Muscle layer of duodenum (tissue), 2 donors: ENCODE results near the gene NFIA.

Experiments
- H3K27ac ChIP-seq: one replicate; pipeline ENCODE4 v1.7.0; 2013; ENCODE audit warnings: mild to moderate bottlenecking, low read length
- H3K27me3 ChIP-seq: one replicate; pipeline ENCODE4 v1.7.0; 2013; ENCODE audit warnings: low read depth, mild to moderate bottlenecking, control low read depth, low read length
- H3K36me3 ChIP-seq, 2 donors: one replicate each; pipeline ENCODE4 v1.7.0; 2013; ENCODE audit warnings: low read length in 2 of 2, control low read depth in 1 of 2, mild to moderate bottlenecking in 1 of 2; ENCODE audit not compliant: insufficient read depth in 2 of 2, control insufficient read depth in 1 of 2
- H3K4me1 ChIP-seq, 2 donors: one replicate each; pipeline ENCODE4 v1.7.0; 2013; ENCODE audit warnings: low read length in 2 of 2, mild to moderate bottlenecking in 2 of 2, control low read depth in 1 of 2, moderate library complexity in 1 of 2; ENCODE audit not compliant: insufficient read depth in 2 of 2, control insufficient read depth in 1 of 2
- H3K4me3 ChIP-seq, 2 donors: one replicate each; pipeline ENCODE4 v1.7.0; 2013; ENCODE audit warnings: low read length in 2 of 2, low read depth in 1 of 2, mild to moderate bottlenecking in 1 of 2
- H3K9me3 ChIP-seq, 2 donors: one replicate each; pipeline ENCODE4 v1.7.0; 2013; ENCODE audit warnings: low read length in 2 of 2, control low read depth in 1 of 2, mild to moderate bottlenecking in 1 of 2; ENCODE audit not compliant: control insufficient read depth in 1 of 2
- donor health status: healthy.

Gene NFIA

DNA sequence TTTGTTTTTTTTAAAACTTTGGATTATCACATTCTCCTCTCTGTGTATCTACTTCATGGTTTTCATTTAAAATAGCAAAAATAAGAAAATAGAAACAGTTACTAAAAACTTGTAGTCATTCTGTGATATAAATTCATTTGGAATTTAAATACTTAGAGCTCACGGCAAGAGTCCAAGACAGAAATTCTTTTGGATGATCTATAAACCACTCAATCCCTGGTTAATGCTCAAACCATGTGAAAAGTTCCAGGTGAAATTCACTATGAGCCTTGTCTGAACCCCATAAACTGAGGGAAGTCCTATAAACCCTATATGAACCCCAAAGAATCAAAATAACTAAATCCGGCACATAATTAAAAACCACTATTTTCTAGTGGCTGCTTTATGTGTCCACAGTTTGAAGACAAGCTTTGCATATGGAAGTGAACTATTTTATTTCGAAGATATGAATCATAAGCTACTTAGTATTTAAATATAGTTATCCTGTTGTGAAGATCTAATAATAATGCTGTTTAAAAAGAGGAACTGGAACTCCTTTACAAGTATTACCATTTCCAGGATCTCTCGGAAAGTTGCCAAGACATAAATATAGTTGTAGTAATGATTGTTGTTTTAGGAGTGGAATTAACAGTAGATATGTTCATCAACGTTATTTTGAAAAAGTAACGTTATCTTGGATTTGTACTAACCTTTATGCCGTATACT lies 163.5 kb downstream of the NFIA start:
- no peak overlapping the region for H3K27ac ChIP-seq
- no peaks in the 10 kb centered on the region for H3K27me3 ChIP-seq
- H3K4me3 ChIP-seq: no peak overlapping the region
- H3K9me3 ChIP-seq: no peaks in the 10 kb centered on the region
- no peaks in the 10 kb centered on the region for H3K36me3 ChIP-seq
- peaks cover 0 to 15% of the 10 kb centered on the region in 2 donors for H3K4me1 ChIP-seq

GRCh38 chr1:61247051-61247825 lies 164.9 kb downstream of the NFIA start:
- H3K36me3 ChIP-seq: no peaks in the 10 kb centered on the region
- no peak overlapping the region for H3K4me3 ChIP-seq
- no peaks in the 10 kb centered on the region for H3K9me3 ChIP-seq
- H3K4me1 ChIP-seq: peaks cover 0 to 11% of the 10 kb centered on the region in 2 donors
- H3K27me3 ChIP-seq: no peaks in the 10 kb centered on the region
- no peak overlapping the region for H3K27ac ChIP-seq

DNA sequence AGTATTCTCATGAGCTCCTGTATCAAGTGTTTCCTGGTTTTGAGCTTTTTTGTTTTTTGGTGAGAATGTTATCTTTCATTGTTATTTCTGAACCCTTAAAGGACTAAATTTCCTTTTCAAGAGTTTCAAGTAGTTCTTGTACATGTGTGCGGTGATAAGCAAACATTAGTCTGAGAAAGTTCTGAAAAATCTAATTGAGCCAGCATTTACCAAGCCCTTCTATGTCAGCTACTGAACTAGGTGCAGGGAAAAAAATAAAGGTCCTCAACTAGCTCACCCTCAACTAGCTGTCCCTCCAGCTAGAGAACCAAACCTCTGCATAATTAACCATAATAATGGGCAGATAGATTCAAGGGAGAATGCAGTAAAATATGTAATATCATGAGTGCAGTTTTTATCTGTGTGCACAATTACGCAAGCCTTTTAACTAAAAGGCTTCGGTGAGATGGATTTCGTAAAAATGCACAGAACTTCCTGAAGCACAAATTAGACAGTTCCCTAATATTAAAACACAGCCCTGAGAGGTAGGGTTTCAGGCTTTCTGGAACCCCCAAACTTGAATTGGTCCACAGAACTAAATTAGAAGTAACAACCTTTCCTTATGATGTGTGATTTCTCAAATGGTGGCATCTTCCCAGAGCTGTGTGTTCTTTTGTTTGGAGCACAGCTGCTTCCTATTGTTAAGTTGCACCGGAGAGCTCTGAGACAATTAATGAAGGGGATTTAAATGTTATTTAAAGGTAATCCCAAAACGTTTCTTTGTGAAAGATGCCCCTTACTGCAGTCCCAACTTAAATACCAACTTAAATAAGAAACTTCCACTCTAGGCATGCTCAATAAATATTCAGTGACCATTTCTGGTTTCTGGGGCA lies 165.8 kb downstream of the NFIA start:
- no peak overlapping the region for H3K27ac ChIP-seq
- H3K9me3 ChIP-seq: no peaks in the 10 kb centered on the region
- H3K4me3 ChIP-seq: no peak overlapping the region
- H3K27me3 ChIP-seq: no peaks in the 10 kb centered on the region
- no peaks in the 10 kb centered on the region for H3K36me3 ChIP-seq
- peaks cover 2 to 14% of the 10 kb centered on the region in 2 donors for H3K4me1 ChIP-seq

DNA sequence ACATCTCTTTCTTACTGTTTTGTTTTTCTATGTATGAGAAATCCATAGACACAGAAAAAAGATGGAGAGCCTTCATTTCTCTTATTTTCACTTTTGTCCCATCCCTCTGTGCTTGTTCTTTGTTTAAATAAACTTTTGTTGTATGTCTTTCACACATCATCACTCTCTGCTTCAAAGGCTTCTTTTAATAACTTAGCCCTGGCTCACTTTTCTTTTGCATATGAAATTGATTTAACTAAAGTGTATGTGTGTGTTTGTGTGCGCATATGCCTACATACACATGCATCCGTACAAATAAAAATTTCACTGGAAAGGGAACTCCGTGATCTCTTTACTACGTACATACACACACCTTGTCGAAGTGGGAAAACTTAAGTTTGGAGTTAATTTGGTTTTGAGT lies 168.6 kb downstream of the NFIA start:
- Histone ChIP-seq H3K27me3 (no peaks in the 10 kb centered on the region), H3K9me3 (no peaks in the 10 kb centered on the region), H3K36me3 (no peaks in the 10 kb centered on the region), H3K4me1 (peaks cover 13 to 30% of the 10 kb centered on the region in 2 donors), H3K4me3 (no peak overlapping the region), H3K27ac (no peak overlapping the region)

DNA sequence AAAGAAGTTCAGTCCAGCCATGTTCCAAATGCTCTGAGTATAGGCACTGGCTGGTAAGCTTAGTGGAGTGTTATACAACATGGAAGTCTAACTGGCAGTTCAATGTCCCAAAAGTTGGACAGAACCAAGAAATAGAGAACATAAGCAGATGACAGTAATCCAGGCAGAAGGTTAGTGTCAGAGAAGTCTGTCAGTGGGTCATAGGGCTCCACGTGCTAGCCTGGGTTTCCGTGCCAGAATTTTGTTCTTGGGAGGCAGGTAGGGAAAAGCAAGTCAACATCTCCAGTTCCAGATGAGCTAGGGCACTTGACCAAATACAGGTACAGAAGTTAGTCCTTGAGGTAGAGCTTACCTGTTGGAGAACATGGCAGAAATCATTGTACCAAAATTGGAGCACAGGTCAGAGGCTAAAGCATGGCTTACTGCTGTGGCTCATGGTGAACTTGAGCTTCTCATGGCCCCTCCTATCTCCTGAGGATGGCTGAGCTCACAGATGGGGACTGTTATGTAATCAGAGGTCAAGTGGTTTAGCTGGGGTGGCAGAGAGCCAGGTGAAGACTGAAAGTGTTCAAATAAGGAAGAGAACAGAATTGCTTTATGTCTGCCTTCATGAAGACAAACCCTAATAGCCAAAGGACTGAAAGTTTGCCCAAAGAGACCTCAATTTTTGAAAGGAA lies 170.8 kb downstream of the NFIA start:
- Histone ChIP-seq H3K36me3 (no peaks in the 10 kb centered on the region), H3K9me3 (no peaks in the 10 kb centered on the region), H3K27ac (peak overlapping the region; percentile 47), H3K4me1 (peaks cover 13 to 30% of the 10 kb centered on the region in 2 donors), H3K27me3 (no peaks in the 10 kb centered on the region), H3K4me3 (no peak overlapping the region)

GRCh38 chr1:61253912-61254633 lies 171.7 kb downstream of the NFIA start:
- Histone ChIP-seq H3K4me1 (peaks cover 13 to 30% of the 10 kb centered on the region in 2 donors), H3K9me3 (no peaks in the 10 kb centered on the region), H3K27me3 (no peaks in the 10 kb centered on the region), H3K4me3 (peak overlapping the region in 1 of 2 donors; percentile 21), H3K36me3 (no peaks in the 10 kb centered on the region), H3K27ac (peak overlapping the region; percentile 81)

- Histone ChIP-seq H3K4me3 (peak overlapping the region; percentile 21 to 58), H3K27ac (peak overlapping the region; percentile 81), H3K9me3 (no peaks in the 10 kb centered on the region), H3K36me3 (no peaks in the 10 kb centered on the region), H3K4me1 (peaks cover 13 to 30% of the 10 kb centered on the region in 2 donors), H3K27me3 (no peaks in the 10 kb centered on the region)
Measured at GRCh38 chr1:61254634-61255357, 172.4 kb downstream of the NFIA start.

DNA sequence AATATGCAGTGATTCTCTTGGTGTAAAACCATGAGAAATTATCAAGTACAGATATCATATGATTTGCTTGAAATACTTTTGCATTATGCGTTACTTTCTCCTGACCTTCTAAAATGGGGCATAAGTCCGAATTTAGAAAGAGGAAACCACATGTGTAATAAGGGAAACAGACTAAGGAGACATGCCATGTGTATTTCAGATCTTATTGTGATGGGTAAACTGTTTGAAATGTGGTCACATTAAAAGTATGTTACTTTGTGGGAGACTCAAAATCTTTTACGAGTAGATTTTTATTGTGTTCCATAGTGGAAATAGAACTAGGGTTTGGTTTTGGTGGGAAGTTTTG lies 173.0 kb downstream of the NFIA start:
- H3K9me3 ChIP-seq: no peaks in the 10 kb centered on the region
- peak overlapping the region; percentile 81 for H3K27ac ChIP-seq
- H3K36me3 ChIP-seq: no peaks in the 10 kb centered on the region
- no peaks in the 10 kb centered on the region for H3K27me3 ChIP-seq
- H3K4me1 ChIP-seq: peaks cover 13 to 28% of the 10 kb centered on the region in 2 donors
- H3K4me3 ChIP-seq: peak overlapping the region; percentile 21 to 58

DNA sequence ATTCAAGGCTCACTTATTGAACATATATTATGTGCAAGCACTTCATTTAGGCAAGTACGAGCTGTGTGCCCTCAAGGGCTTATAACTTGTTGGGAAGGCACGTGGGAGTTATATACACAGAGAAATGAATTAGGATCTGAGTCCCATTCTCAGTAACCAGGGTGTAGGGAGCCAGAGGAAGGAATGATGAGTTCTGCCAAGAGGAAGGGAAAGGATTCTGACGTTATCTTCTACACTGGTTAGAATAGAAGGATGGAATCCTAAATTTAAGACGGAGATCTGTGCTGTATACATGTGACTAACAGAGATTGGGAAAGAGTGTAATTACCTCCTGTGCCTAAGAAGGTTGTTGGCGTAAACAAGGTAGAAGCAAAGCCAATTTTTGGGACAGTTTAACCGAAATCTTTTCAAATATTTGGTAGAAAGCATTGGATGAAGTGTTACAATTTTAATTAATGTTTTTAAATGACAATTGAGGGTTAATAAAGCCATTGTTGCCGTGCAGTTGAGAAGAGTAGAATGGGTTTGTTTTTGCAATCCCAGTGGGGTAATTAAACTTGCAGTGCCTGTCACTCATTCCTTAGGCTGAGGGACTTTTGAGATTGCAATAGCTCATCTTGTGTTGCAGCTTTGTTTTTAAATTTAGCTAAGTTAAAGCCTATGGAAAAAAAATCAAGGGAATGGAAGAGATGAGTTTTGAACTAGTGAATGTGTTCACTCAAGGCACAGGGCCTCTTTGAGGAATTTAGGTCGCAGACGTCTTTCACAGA lies 177.2 kb downstream of the NFIA start:
- Histone ChIP-seq H3K27ac (no peak overlapping the region), H3K4me3 (no peak overlapping the region), H3K9me3 (no peaks in the 10 kb centered on the region), H3K36me3 (no peaks in the 10 kb centered on the region), H3K27me3 (no peaks in the 10 kb centered on the region), H3K4me1 (peaks cover 1 to 23% of the 10 kb centered on the region in 2 donors)
